Transverse colon (tissue), 3 donors: Measurements from ENCODE around the gene GRM3.

Source experiments
- CTCF ChIP-seq, 5 experiments: fragments of 200-600 bp in 3 of 5; fragments of 450-650 bp in 2 of 5; sonication (generic) in 3 of 5; IDR thresholded peaks; 1 replicate in 2 of 5; 2 replicates in 3 of 5; pipeline ENCODE4 v1.5.1; 2016 to 2017; ENCODE audit warnings: antibody characterized with exemption in 5 of 5, inconsistent platforms in 3 of 5, mild to moderate bottlenecking in 2 of 5, moderate library complexity in 1 of 5
- POLR2A ChIP-seq: fragments of 450-650 bp; IDR thresholded peaks from one replicate; pipeline ENCODE4 v1.6.1; 2016; ENCODE audit warnings: antibody characterized with exemption, mild to moderate bottlenecking, moderate library complexity

DNA sequence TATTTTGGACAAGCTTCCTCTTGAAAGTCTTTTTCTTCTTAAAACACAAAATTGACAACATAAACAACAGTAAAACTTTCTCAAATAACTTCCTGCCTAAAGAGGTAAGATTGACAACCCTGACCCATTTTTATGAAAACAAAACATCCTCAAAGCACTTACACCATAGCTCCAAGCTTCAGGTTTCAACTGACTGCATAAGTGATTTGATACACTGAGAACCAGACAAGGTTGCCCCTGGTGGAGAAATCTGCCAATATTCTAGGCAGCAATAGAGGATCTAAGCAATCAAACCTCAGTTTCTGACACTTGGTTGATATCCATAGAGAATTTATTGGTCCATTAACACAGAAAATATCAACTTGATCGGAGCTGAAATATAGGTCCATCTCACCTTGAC lies 267.9 kb downstream of the GRM3 start:
- TF ChIP-seq CTCF (IDR thresholded peaks at IDR 0.05) (no peak), POLR2A (no peak)
